ENCODE measurements around the gene GNB5. TPM values are rescaled to one million over a fixed set of nuclear protein-coding genes. Genes with fewer than 3 reads are reported as not detected.
"Not testable (repeated sequence)": the region's sequence is repeated elsewhere in the genome, so short reads cannot be mapped to it uniquely, and the experiment has no call there.

GNB5 gene
- total RNA-seq (2014; rRNA removed; shearing (Covaris generic)): 23.9 and 28.6 TPM in 2 replicates

GRCh38 chr15:52191207-52191606 is at the start of gene GNB5:
TSS of gene GNB5 (minus strand) at chr15:52191392. CDS start at chr15:52184676, 6,716 bp downstream.
- Histone ChIP-seq H3K4me3 (ENCODE audit: insufficient read depth, low read depth, low read length) (no peak within 1 kb of the TSS), H3K36me3 (replicated peaks; ENCODE audit: control insufficient read depth, insufficient read depth, low read length) (no peaks in the 10 kb centered on the region; the same call in 1 of the 2 replicates), H3K27me3 (ENCODE audit: control insufficient read depth, insufficient read depth, low read length) (no peaks in the 10 kb centered on the region)
- no peak for DNase-seq

- Histone ChIP-seq H3K4me3 (ENCODE audit: insufficient read depth, low read depth, low read length) (no peak overlapping the region), H3K36me3 (replicated peaks; ENCODE audit: control insufficient read depth, insufficient read depth, low read length) (peaks cover 18% of the 10 kb centered on the region), H3K27me3 (ENCODE audit: control insufficient read depth, insufficient read depth, low read length) (no peaks in the 10 kb centered on the region)
- no peak for DNase-seq
These were observed 49.0 kb upstream of the GNB5 start for GRCh38 chr15:52240166-52240565.

- H3K27me3 ChIP-seq (ENCODE audit: control insufficient read depth, insufficient read depth, low read length); DNase-seq; H3K4me3 ChIP-seq (ENCODE audit: insufficient read depth, low read depth, low read length): not testable (repeated sequence)
- H3K36me3 ChIP-seq (replicated peaks; ENCODE audit: control insufficient read depth, insufficient read depth, low read length): peaks cover 17% of the 10 kb centered on the region
These were observed 47.9 kb upstream of the GNB5 start for GRCh38 chr15:52238989-52239525.

GRCh38 chr15:52238149-52238548 is 47.0 kb upstream of the GNB5 start:
- DNase-seq: no peak
- Histone ChIP-seq H3K4me3 (ENCODE audit: insufficient read depth, low read depth, low read length) (no peak overlapping the region), H3K36me3 (replicated peaks; ENCODE audit: control insufficient read depth, insufficient read depth, low read length) (peaks cover 17% of the 10 kb centered on the region), H3K27me3 (ENCODE audit: control insufficient read depth, insufficient read depth, low read length) (no peaks in the 10 kb centered on the region)

GRCh38 chr15:52236013-52236412 is 44.8 kb upstream of the GNB5 start:
- Histone ChIP-seq H3K4me3 (ENCODE audit: insufficient read depth, low read depth, low read length) (no peak overlapping the region), H3K36me3 (replicated peaks; ENCODE audit: control insufficient read depth, insufficient read depth, low read length) (peaks cover 11% of the 10 kb centered on the region), H3K27me3 (ENCODE audit: control insufficient read depth, insufficient read depth, low read length) (no peaks in the 10 kb centered on the region)
- no peak for DNase-seq

GRCh38 chr15:52234596-52235541 is 43.7 kb upstream of the GNB5 start:
- peaks cover 9% of the 10 kb centered on the region for H3K36me3 ChIP-seq (replicated peaks; ENCODE audit: control insufficient read depth, insufficient read depth, low read length)
- H3K4me3 ChIP-seq (ENCODE audit: insufficient read depth, low read depth, low read length): no peak overlapping the region
- H3K27me3 ChIP-seq (ENCODE audit: control insufficient read depth, insufficient read depth, low read length): no peaks in the 10 kb centered on the region
- DNase-seq: no peak

- Histone ChIP-seq H3K36me3 (replicated peaks; ENCODE audit: control insufficient read depth, insufficient read depth, low read length) (peaks cover 5% of the 10 kb centered on the region), H3K4me3 (ENCODE audit: insufficient read depth, low read depth, low read length) (no peak overlapping the region), H3K27me3 (ENCODE audit: control insufficient read depth, insufficient read depth, low read length) (no peaks in the 10 kb centered on the region)
- no peak for DNase-seq
These were observed 42.2 kb upstream of the GNB5 start for GRCh38 chr15:52233405-52233804.

- Histone ChIP-seq H3K36me3 (replicated peaks; ENCODE audit: control insufficient read depth, insufficient read depth, low read length) (peaks cover 7% of the 10 kb centered on the region), H3K4me3 (ENCODE audit: insufficient read depth, low read depth, low read length) (no peak overlapping the region), H3K27me3 (ENCODE audit: control insufficient read depth, insufficient read depth, low read length) (no peaks in the 10 kb centered on the region)
- no peak for DNase-seq
These were observed 41.1 kb upstream of the GNB5 start for GRCh38 chr15:52232327-52232726.

- Histone ChIP-seq H3K27me3 (ENCODE audit: control insufficient read depth, insufficient read depth, low read length) (no peaks in the 10 kb centered on the region), H3K4me3 (ENCODE audit: insufficient read depth, low read depth, low read length) (no peak overlapping the region), H3K36me3 (replicated peaks; ENCODE audit: control insufficient read depth, insufficient read depth, low read length) (peaks cover 8% of the 10 kb centered on the region)
- DNase-seq: no peak
These were observed 38.9 kb upstream of the GNB5 start for GRCh38 chr15:52230073-52230472.

- peak; percentile 61 for DNase-seq
- peaks cover 8% of the 10 kb centered on the region for H3K36me3 ChIP-seq (replicated peaks; ENCODE audit: control insufficient read depth, insufficient read depth, low read length)
- no peak overlapping the region for H3K4me3 ChIP-seq (ENCODE audit: insufficient read depth, low read depth, low read length)
- no peaks in the 10 kb centered on the region for H3K27me3 ChIP-seq (ENCODE audit: control insufficient read depth, insufficient read depth, low read length)
These were observed 37.7 kb upstream of the GNB5 start for GRCh38 chr15:52228921-52229320.

GRCh38 chr15:52227456-52227855 is 36.3 kb upstream of the GNB5 start:
- peak; percentile 76 for DNase-seq
- Histone ChIP-seq H3K36me3 (replicated peaks; ENCODE audit: control insufficient read depth, insufficient read depth, low read length) (peaks cover 8% of the 10 kb centered on the region), H3K4me3 (ENCODE audit: insufficient read depth, low read depth, low read length) (no peak overlapping the region)

GRCh38 chr15:52225230-52225629 is 34.0 kb upstream of the GNB5 start:
- peaks cover 13% of the 10 kb centered on the region for H3K36me3 ChIP-seq (replicated peaks; ENCODE audit: control insufficient read depth, insufficient read depth, low read length)
- H3K4me3 ChIP-seq (ENCODE audit: insufficient read depth, low read depth, low read length): no peak overlapping the region
- no peaks in the 10 kb centered on the region for H3K27me3 ChIP-seq (ENCODE audit: control insufficient read depth, insufficient read depth, low read length)
- no peak for DNase-seq

More at GRCh38 chr15:52227456-52227855, 36.3 kb upstream of the GNB5 start:
- no peaks in the 10 kb centered on the region for H3K27me3 ChIP-seq (ENCODE audit: control insufficient read depth, insufficient read depth, low read length)

- DNase-seq: no peak
- Histone ChIP-seq H3K36me3 (replicated peaks; ENCODE audit: control insufficient read depth, insufficient read depth, low read length) (peaks cover 13% of the 10 kb centered on the region), H3K27me3 (ENCODE audit: control insufficient read depth, insufficient read depth, low read length) (no peaks in the 10 kb centered on the region), H3K4me3 (ENCODE audit: insufficient read depth, low read depth, low read length) (no peak overlapping the region)
These were observed 33.0 kb upstream of the GNB5 start for GRCh38 chr15:52224211-52224610.

GRCh38 chr15:52221730-52222129 is 30.5 kb upstream of the GNB5 start:
- H3K4me3 ChIP-seq (ENCODE audit: insufficient read depth, low read depth, low read length): no peak overlapping the region
- DNase-seq: no peak
- no peaks in the 10 kb centered on the region for H3K27me3 ChIP-seq (ENCODE audit: control insufficient read depth, insufficient read depth, low read length)
- peaks cover 18% of the 10 kb centered on the region for H3K36me3 ChIP-seq (replicated peaks; ENCODE audit: control insufficient read depth, insufficient read depth, low read length)

All from H7 (cell line).